AG10803 (cell line): ENCODE data around the gene IRF4.
"Not testable (repeated sequence)": the region's sequence is repeated elsewhere in the genome, so short reads cannot be mapped to it uniquely, and the experiment has no call there.

Source experiments
- DNase-seq: peaks from one replicate; pipeline ENCODE4 v3.0.0; 2010; ENCODE audit warnings: low read depth
- H3K4me3 ChIP-seq: 2 replicates; pipeline ENCODE4 v1.5.1; 2011; ENCODE audit warnings: mild to moderate bottlenecking, low read length, control low read depth
- CTCF ChIP-seq: conservative IDR thresholded peaks from 2 replicates; pipeline ENCODE4 v1.5.1; 2011; ENCODE audit warnings: mild to moderate bottlenecking, low read length, control low read depth, inconsistent platforms

Gene IRF4

DNA sequence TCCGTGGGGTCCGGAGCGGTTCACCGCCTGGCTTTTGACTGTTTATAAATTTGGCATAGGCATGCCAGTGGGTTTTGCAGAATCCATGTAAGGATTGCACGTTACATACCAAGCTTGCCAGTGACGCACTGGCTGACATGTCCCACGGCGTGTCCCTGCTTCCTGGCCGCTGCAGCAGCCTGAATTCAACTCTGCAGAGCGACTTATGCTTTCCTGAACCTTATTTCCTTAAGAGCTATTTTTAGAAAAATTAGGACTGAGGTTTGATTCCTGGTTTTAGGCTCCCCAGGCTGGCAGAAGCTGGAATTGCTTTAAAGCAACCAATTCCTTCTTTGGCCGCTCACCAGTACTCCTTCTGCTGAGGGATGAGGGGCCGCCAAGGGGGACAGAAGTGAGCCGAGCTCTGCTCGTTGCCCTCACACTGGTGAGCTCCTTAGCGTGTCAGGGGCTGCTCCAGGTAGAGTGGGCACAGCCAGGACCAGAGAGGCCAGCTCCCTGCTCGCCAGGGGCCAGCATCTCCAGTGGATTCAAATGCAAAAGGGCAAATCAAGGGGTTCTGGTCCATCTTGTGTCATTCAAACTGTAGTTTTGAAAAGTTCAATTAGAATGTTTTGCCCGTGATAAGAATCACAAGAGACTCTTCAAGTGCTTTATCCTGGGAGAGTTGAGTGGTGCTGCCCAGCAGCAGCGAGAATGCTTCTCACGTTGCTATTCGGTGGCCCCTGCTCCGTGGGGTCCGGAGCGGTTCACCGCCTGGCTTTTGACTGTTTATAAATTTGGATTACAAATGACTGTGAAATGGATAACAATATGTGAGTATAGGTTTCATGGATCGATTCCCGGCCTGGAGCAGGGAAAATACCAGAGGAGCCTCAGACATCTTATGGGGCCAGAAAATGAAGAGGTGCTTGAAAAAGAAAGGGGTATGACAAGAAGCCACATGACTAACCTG, 17.5 kb upstream of the IRF4 start:
- peak; percentile 44 for TF ChIP-seq CTCF
- peak; percentile 46 for DNase-seq
- H3K4me3 ChIP-seq = no peak overlapping the region

GRCh38 chr6:374956-375355, 16.6 kb upstream of the IRF4 start:
- no peak for DNase-seq
- no peak overlapping the region for H3K4me3 ChIP-seq
- no peak for TF ChIP-seq CTCF

GRCh38 chr6:376827-377640, 14.5 kb upstream of the IRF4 start:
- H3K4me3 ChIP-seq = no peak overlapping the region
- no peak for TF ChIP-seq CTCF
- no peak for DNase-seq

DNA sequence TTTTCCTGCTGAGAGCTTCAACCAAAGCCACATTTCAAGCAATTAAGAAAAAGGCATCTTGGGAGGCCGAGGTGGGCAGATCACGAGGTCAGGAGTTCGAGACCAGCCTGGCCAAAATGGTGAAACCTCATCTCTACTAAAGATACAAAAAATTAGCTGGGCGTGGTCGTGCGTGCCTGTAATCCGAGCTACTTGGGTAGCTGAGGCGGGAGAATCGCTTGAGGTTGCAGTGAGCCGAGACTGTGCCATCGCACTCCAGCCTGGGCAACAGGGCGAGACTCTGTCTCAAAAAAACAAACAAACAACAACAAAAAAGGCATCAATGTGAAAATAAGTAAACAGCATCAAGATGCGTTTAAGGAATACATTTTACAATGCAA, 13.9 kb upstream of the IRF4 start:
- not testable (repeated sequence) for DNase-seq, H3K4me3 ChIP-seq

DNA sequence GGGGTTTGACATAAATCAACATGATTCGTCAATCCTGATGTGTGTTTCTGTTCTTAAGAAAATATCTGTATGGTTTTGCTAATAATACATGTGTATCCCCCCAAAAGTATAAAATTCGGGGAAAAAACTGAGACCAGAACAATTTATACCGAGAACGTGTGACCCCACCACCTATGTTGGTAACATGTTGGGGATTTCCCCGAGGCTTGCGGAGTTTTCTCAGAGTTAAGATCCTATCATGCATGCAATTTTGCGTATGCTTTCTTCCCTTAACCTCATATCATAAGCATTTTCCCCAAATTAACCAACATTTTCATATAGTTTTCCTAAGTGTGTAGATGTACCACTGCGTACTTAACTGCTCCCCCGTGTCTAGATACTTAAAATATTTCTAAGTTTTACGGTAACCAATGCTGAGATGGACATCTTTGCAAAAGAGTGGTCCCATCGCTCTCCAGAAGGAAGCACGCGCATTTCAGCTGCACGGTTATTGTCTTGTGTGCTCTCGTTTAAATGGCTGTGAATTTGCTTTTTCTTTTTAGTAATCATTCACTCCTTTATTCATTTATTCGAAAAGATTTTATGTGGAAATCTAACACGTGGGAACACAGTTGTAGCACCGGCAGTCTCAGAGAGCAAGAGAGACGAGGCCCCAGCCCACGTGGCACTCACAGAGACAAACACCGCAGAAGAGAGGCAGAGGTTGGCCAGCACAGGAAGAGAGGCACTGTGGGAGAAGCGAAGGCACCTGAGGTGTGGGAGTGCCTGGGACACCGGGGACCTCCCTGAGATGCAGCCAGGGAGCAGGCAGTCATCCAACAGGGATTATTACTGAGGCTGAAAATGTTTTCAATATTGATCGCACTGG, 13.2 kb upstream of the IRF4 start:
- TF ChIP-seq CTCF = no peak
- DNase-seq = no peak
- H3K4me3 ChIP-seq = no peak overlapping the region

- no peak overlapping the region for H3K4me3 ChIP-seq
- TF ChIP-seq CTCF = no peak
Observed at GRCh38 chr6:378958-379409, 12.6 kb upstream of the IRF4 start.

More at GRCh38 chr6:378958-379409, 12.6 kb upstream of the IRF4 start:
- no peak for DNase-seq
